Measurements from ENCODE around the gene CFAP210. TPM values are rescaled to one million over a fixed set of nuclear protein-coding genes. Genes with fewer than 3 reads are reported as not detected.

Gene CFAP210
- polyA plus RNA-seq, 3 donors: not detected

DNA sequence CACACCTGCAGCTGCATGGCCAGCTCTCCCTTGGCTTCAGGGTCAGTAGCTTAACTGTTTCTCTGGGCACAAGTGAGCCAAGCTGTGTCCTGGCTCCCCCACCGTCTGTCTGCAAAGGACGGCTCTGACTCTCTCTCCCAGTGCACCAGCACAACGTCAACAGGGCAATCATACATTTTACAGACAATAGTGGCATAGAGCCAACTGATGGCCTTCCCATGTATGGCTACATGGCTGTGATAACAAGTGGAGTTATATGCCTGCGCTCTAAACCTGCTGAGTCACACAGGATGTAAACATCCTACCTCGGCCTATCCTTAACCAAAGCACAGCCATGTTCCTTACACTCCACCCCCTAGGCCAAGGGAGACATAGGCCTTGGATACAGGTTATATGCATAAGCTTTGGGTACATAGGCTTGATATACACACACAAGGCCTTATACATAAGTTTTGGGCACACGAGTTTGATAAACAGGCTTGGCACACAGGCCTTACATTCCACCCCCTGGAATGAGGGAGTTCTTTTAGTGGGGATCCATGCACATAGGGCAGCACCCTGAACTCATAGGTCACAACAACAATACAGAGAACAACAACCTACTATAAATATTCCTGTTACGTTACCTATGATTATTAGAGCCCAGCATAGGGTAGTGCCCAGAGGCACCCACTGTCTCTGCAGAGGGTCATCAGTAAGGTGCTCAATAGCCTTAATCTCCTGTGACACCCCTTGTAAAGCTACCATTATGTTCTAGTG lies 17.7 kb upstream of the CFAP210 start:
- 100% methylated on average over 1 of the region's 7 CpGs for WGBS (ENCODE audit: insufficient coverage)
- Histone ChIP-seq H3K9ac (ENCODE audit: insufficient read depth, low read length, poor library complexity, severe bottlenecking) (no peak overlapping the region), H3K9me3 (replicated peaks in 1 of 2; ENCODE audit: control insufficient read depth in 1 of 2, insufficient read depth in 1 of 2, low read length in 2 of 2) (peaks cover 0 to 3% of the 10 kb centered on the region in 2 donors), H3K4me2 (replicated peaks; ENCODE audit: extremely low read depth, low read length, poor library complexity, severe bottlenecking) (no peak overlapping the region), H3K4me1 (ENCODE audit: control insufficient read depth in 1 of 2, insufficient read depth in 2 of 2, low read length in 2 of 2) (no peaks in the 10 kb centered on the region), H4K20me1 (ENCODE audit: insufficient read depth, low read length) (no peaks in the 10 kb centered on the region), H3K79me2 (ENCODE audit: insufficient read depth, low read length) (no peaks in the 10 kb centered on the region), H3K36me3 (replicated peaks in 1 of 2; ENCODE audit: control insufficient read depth in 1 of 2, insufficient read depth in 2 of 2, low read length in 2 of 2) (no peaks in the 10 kb centered on the region), H2AFZ (ENCODE audit: insufficient read depth, low read depth, low read length, poor library complexity, severe bottlenecking) (no peak overlapping the region), H3K4me3 (replicated peaks in 1 of 3; ENCODE audit: low read depth in 2 of 3, low read length in 3 of 3) (no peak overlapping the region), H3K27ac (ENCODE audit: low read depth in 1 of 2, low read length in 2 of 2) (no peak overlapping the region), H3K27me3 (ENCODE audit: control insufficient read depth in 2 of 2, insufficient read depth in 2 of 2, low read length in 2 of 2) (no peaks in the 10 kb centered on the region)
- no peak for DNase-seq
- Mint-ChIP-seq H3K9me3 (peaks cover 0 to 4% (median 0%) of the 10 kb centered on the region in 7 donors), H3K27ac (peak overlapping the region in 1 of 7 donors; percentile 11), H3K4me1 (peaks cover 3% of the 10 kb centered on the region), H3K4me3 (no peak overlapping the region), H3K36me3 (no peaks in the 10 kb centered on the region), H3K27me3 (ENCODE audit: low read depth in 3 of 3) (peaks cover 0 to 5% (median 0%) of the 10 kb centered on the region in 3 donors)
- intact Hi-C loops (cut with micrococcal nuclease): no loop called here
- TF ChIP-seq, protein P1, sequence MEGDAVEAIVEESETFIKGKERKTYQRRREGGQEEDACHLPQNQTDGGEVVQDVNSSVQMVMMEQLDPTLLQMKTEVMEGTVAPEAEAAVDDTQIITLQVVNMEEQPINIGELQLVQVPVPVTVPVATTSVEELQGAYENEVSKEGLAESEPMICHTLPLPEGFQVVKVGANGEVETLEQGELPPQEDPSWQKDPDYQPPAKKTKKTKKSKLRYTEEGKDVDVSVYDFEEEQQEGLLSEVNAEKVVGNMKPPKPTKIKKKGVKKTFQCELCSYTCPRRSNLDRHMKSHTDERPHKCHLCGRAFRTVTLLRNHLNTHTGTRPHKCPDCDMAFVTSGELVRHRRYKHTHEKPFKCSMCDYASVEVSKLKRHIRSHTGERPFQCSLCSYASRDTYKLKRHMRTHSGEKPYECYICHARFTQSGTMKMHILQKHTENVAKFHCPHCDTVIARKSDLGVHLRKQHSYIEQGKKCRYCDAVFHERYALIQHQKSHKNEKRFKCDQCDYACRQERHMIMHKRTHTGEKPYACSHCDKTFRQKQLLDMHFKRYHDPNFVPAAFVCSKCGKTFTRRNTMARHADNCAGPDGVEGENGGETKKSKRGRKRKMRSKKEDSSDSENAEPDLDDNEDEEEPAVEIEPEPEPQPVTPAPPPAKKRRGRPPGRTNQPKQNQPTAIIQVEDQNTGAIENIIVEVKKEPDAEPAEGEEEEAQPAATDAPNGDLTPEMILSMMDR (IDR thresholded peaks at IDR 0.05): no peak

DNA sequence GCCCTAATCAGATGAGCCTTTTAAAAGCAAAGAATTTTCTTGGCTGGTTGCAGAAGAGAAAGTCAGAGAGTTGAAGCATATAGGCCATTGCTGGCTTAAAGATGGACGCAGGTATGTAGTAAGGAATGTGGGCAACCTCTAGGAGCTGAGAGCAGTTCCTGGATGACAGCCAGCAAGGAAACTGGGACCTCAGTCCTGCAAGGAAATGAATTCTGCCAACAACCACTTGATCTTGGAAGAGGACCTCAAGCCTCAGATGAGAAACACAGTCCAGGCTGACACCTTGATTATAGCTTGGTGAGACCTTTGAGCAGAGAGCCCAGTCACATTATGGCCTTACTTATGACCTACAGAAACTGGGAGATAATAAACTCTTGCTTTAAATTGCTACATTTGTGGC lies 15.8 kb upstream of the CFAP210 start:
- H3K4me1 ChIP-seq (ENCODE audit: control insufficient read depth in 1 of 2, insufficient read depth in 2 of 2, low read length in 2 of 2): no peaks in the 10 kb centered on the region
- no peak overlapping the region for H3K27ac ChIP-seq (ENCODE audit: low read depth in 1 of 2, low read length in 2 of 2)
- Mint-ChIP-seq H3K27me3 (ENCODE audit: low read depth in 3 of 3) (peaks cover 0 to 5% (median 0%) of the 10 kb centered on the region in 3 donors), H3K36me3 (no peaks in the 10 kb centered on the region), H3K27ac (no peak overlapping the region), H3K4me3 (no peak overlapping the region), H3K9me3 (peaks cover 0 to 4% (median 0%) of the 10 kb centered on the region in 7 donors), H3K4me1 (peaks cover under 1% of the 10 kb centered on the region)
- no peaks in the 10 kb centered on the region for H3K79me2 ChIP-seq (ENCODE audit: insufficient read depth, low read length)
- H3K36me3 ChIP-seq (replicated peaks in 1 of 2; ENCODE audit: control insufficient read depth in 1 of 2, insufficient read depth in 2 of 2, low read length in 2 of 2): no peaks in the 10 kb centered on the region
- intact Hi-C loops (cut with micrococcal nuclease): no loop called here
- DNase-seq: no peak
- WGBS (ENCODE audit: insufficient coverage): 83% methylated on average over 1 of the region's 1 CpG
- no peak overlapping the region for H3K9ac ChIP-seq (ENCODE audit: insufficient read depth, low read length, poor library complexity, severe bottlenecking)
- peaks cover 0 to 3% of the 10 kb centered on the region in 2 donors for H3K9me3 ChIP-seq (replicated peaks in 1 of 2; ENCODE audit: control insufficient read depth in 1 of 2, insufficient read depth in 1 of 2, low read length in 2 of 2)
- no peak overlapping the region for H3K4me2 ChIP-seq (replicated peaks; ENCODE audit: extremely low read depth, low read length, poor library complexity, severe bottlenecking)
- H2AFZ ChIP-seq (ENCODE audit: insufficient read depth, low read depth, low read length, poor library complexity, severe bottlenecking): no peak overlapping the region
- no peaks in the 10 kb centered on the region for H3K27me3 ChIP-seq (ENCODE audit: control insufficient read depth in 2 of 2, insufficient read depth in 2 of 2, low read length in 2 of 2)
- TF ChIP-seq, protein P1 (IDR thresholded peaks at IDR 0.05): no peak
- no peaks in the 10 kb centered on the region for H4K20me1 ChIP-seq (ENCODE audit: insufficient read depth, low read length)
- H3K4me3 ChIP-seq (replicated peaks in 1 of 3; ENCODE audit: low read depth in 2 of 3, low read length in 3 of 3): no peak overlapping the region

Measured in CD14-positive monocyte (primary cell).